CD14-positive monocyte (primary cell): ENCODE results near the gene DHRS7B. TPM values are rescaled to one million over a fixed set of nuclear protein-coding genes. Genes with fewer than 3 reads are reported as not detected.
A peak's percentile ranks its signal among the peaks of the same experiment; 100 is the strongest.

ENCODE experiments used
- DNase-seq, 3 donors: peaks; one replicate each; pipeline ENCODE4 v3.0.0-alpha.2; 2011 to 2022
- H2AFZ ChIP-seq: 2 replicates; pipeline ENCODE4 v1.6.0; 2012; ENCODE audit warnings: mild to moderate bottlenecking, low read depth, low read length, inconsistent platforms; ENCODE audit not compliant: insufficient read depth, poor library complexity, severe bottlenecking
- H3K27ac ChIP-seq, 2 donors: 1 replicate in 1 of 2; 2 replicates in 1 of 2; pipeline ENCODE4 v1.5.1; 2012 to 2013; ENCODE audit warnings: low read length in 2 of 2, control low read depth in 1 of 2, inconsistent platforms in 1 of 2, low read depth in 1 of 2, mild to moderate bottlenecking in 1 of 2
- H3K27me3 ChIP-seq, 2 donors: one replicate each; pipeline versions ENCODE4 v1.6.0 to v1.6.1; 2011 to 2013; ENCODE audit warnings: low read length in 2 of 2; ENCODE audit not compliant: control insufficient read depth in 2 of 2, insufficient read depth in 2 of 2
- H3K36me3 ChIP-seq, 2 donors: replicated peaks in 1 of 2; 1 replicate in 1 of 2; 2 replicates in 1 of 2; pipeline versions ENCODE4 v1.5.1 to v1.6.1; 2012 to 2013; ENCODE audit warnings: low read length in 2 of 2, control low read depth in 1 of 2, inconsistent platforms in 1 of 2, mild to moderate bottlenecking in 1 of 2; ENCODE audit not compliant: insufficient read depth in 2 of 2, control insufficient read depth in 1 of 2
- H3K4me1 ChIP-seq, 2 donors: 1 replicate in 1 of 2; 2 replicates in 1 of 2; pipeline versions ENCODE4 v1.5.1 to v1.6.1; 2012 to 2013; ENCODE audit warnings: low read length in 2 of 2, control low read depth in 1 of 2, inconsistent platforms in 1 of 2, mild to moderate bottlenecking in 1 of 2, moderate library complexity in 1 of 2; ENCODE audit not compliant: insufficient read depth in 2 of 2, control insufficient read depth in 1 of 2
- H3K4me2 ChIP-seq: replicated peaks from 2 replicates; pipeline ENCODE3; 2012; ENCODE audit warnings: low read length, moderate library complexity, mild to moderate bottlenecking; ENCODE audit not compliant: poor library complexity, severe bottlenecking; ENCODE audit errors: extremely low read depth
- H3K4me3 ChIP-seq, 3 experiments: fragments of 200-600 bp in 1 of 3; sonication (generic) in 1 of 3; replicated peaks in 1 of 3; 1 replicate in 2 of 3; 2 replicates in 1 of 3; pipeline ENCODE4 v1.5.1; 2011 to 2013; ENCODE audit warnings: low read length in 3 of 3, mild to moderate bottlenecking in 3 of 3, control low read depth in 2 of 3, low read depth in 2 of 3, inconsistent platforms in 1 of 3, moderate library complexity in 1 of 3
- H3K79me2 ChIP-seq: 2 replicates; pipeline ENCODE4 v1.6.0; 2012; ENCODE audit warnings: mild to moderate bottlenecking, control low read depth, inconsistent platforms, low read length, moderate library complexity; ENCODE audit not compliant: insufficient read depth
- H3K9ac ChIP-seq: 2 replicates; pipeline ENCODE4 v1.6.0; 2017; ENCODE audit warnings: low read length, mild to moderate bottlenecking; ENCODE audit not compliant: insufficient read depth, poor library complexity, severe bottlenecking
- H3K9me3 ChIP-seq, 2 donors: replicated peaks in 1 of 2; 1 replicate in 1 of 2; 2 replicates in 1 of 2; pipeline versions ENCODE4 v1.5.1 to v1.6.1; 2012 to 2013; ENCODE audit warnings: low read length in 2 of 2, control low read depth in 1 of 2; ENCODE audit not compliant: control insufficient read depth in 1 of 2, insufficient read depth in 1 of 2
- H4K20me1 ChIP-seq: 2 replicates; pipeline ENCODE4 v1.6.0; 2012; ENCODE audit warnings: mild to moderate bottlenecking, low read length, control low read depth, moderate library complexity; ENCODE audit not compliant: insufficient read depth
- H3K27ac Mint-ChIP-seq, 7 donors: one replicate each; pipeline ENCODE4 v1.8.0; 2020; ENCODE audit warnings: mild to moderate bottlenecking in 7 of 7, mixed read lengths in 7 of 7, moderate library complexity in 6 of 7, inconsistent platforms in 2 of 7
- H3K27me3 Mint-ChIP-seq, 3 donors: one replicate each; pipeline ENCODE4 v1.8.0; 2021 to 2022; ENCODE audit warnings: low read depth in 3 of 3, mild to moderate bottlenecking in 3 of 3, mixed read lengths in 3 of 3, moderate library complexity in 3 of 3, inconsistent platforms in 1 of 3
- H3K36me3 Mint-ChIP-seq, 2 donors: one replicate each; pipeline ENCODE4 v1.8.0; 2020; ENCODE audit warnings: mixed read lengths in 2 of 2, inconsistent platforms in 1 of 2, mild to moderate bottlenecking in 1 of 2
- H3K4me1 Mint-ChIP-seq: one replicate; pipeline ENCODE4 v1.8.0; 2020; ENCODE audit warnings: mild to moderate bottlenecking, mixed read lengths
- H3K4me3 Mint-ChIP-seq, 2 donors: one replicate each; pipeline ENCODE4 v1.8.0; 2020; ENCODE audit warnings: mild to moderate bottlenecking in 2 of 2, mixed read lengths in 2 of 2, moderate library complexity in 1 of 2
- H3K9me3 Mint-ChIP-seq, 7 donors: one replicate each; pipeline ENCODE4 v1.8.0; 2020 to 2022; ENCODE audit warnings: mixed read lengths in 7 of 7, mild to moderate bottlenecking in 6 of 7, moderate library complexity in 6 of 7, inconsistent platforms in 2 of 7
- WGBS: methylation state at CpG from one replicate; pipeline ENCODE4 v1.1.5; 2013; ENCODE audit warnings: missing lambda C conversion rate; ENCODE audit not compliant: insufficient coverage; 5-methylcytosine and 5-hydroxymethylcytosine counted together
- intact Hi-C, 2 donors: fragments of 100-400 bp; cut with micrococcal nuclease; formaldehyde crosslinking; loops; one replicate each; pipeline versions ENCODE4 v1.15.0 to v1.15.1; 2023
- polyA plus RNA-seq, 3 donors: library from polyadenylated mRNA; depleted of rRNA in 1 of 3; unstranded in 2 of 3; stranded (reverse) in 1 of 3; fragments of 300-500 nt in 2 of 3; fragments of >200 nt in 1 of 3; fragmentation: Illumina TruSeq in 2 of 3; gene quantifications; 1 replicate in 2 of 3; 2 replicates in 1 of 3; pipeline ENCODE4 v1.2.3, GENCODE V29; 2012 to 2021
- TF ChIP-seq, protein P1 (sequence below): fragments of 200-600 bp; IDR thresholded peaks from one replicate; pipeline ENCODE4 v1.8.0; 2022; ENCODE audit warnings: antibody characterized with exemption, mild to moderate bottlenecking

The DHRS7B gene
- polyA plus RNA-seq, 3 donors, result 23.2 to 37.8 (median 33.9) TPM

DNA sequence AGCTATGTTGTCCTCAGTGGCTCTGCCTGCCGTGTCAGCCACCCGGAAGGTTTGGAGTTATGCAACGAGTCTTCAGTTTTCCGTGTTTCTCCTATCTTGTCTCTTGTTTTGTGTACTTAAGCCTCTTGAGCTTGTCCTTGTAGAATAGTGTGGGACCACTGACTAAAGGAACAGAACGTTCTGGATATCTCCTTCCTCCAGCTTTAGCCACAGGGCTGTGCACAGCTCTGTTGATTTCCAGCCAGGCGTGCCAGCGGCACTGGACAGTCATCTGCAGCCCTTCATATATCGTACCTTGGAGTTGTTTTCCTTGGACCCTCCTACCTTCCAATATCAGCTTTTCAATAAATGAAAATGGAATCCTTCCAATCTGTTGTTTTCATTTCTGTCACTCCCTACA lies 47.4 kb downstream of the DHRS7B start:
- TF ChIP-seq, protein P1, sequence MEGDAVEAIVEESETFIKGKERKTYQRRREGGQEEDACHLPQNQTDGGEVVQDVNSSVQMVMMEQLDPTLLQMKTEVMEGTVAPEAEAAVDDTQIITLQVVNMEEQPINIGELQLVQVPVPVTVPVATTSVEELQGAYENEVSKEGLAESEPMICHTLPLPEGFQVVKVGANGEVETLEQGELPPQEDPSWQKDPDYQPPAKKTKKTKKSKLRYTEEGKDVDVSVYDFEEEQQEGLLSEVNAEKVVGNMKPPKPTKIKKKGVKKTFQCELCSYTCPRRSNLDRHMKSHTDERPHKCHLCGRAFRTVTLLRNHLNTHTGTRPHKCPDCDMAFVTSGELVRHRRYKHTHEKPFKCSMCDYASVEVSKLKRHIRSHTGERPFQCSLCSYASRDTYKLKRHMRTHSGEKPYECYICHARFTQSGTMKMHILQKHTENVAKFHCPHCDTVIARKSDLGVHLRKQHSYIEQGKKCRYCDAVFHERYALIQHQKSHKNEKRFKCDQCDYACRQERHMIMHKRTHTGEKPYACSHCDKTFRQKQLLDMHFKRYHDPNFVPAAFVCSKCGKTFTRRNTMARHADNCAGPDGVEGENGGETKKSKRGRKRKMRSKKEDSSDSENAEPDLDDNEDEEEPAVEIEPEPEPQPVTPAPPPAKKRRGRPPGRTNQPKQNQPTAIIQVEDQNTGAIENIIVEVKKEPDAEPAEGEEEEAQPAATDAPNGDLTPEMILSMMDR, result no peak
- H3K27ac Mint-ChIP-seq, result no peak overlapping the region
- Histone ChIP-seq H3K4me1 (peaks cover 23% of the 10 kb centered on the region in 2 donors), H3K27me3 (no peaks in the 10 kb centered on the region), H3K27ac (peak overlapping the region in 1 of 2 donors; percentile 4), H3K36me3 (peaks cover 49 to 60% of the 10 kb centered on the region in 2 donors), H4K20me1 (no peaks in the 10 kb centered on the region), H3K9ac (no peak overlapping the region), H3K4me2 (no peak overlapping the region), H3K4me3 (no peak overlapping the region), H2AFZ (no peak overlapping the region), H3K9me3 (no peaks in the 10 kb centered on the region), H3K79me2 (peaks cover 21% of the 10 kb centered on the region)
- no peaks in the 10 kb centered on the region for H3K9me3 Mint-ChIP-seq
- no peak overlapping the region for H3K4me3 Mint-ChIP-seq
- H3K27me3 Mint-ChIP-seq, result peaks cover 0 to 3% (median 0%) of the 10 kb centered on the region in 3 donors
- 97% methylated on average over 8 of the region's 8 CpGs for WGBS
- peaks cover 49 to 76% of the 10 kb centered on the region in 2 donors for H3K36me3 Mint-ChIP-seq
- H3K4me1 Mint-ChIP-seq, result peaks cover 35% of the 10 kb centered on the region
- intact Hi-C loops, result loop anchor here in 1 of 2 donors (10.0 kb wide), 1 partner anchor 49 kb away; the partner anchor contains the start of gene DHRS7B
- no peak for DNase-seq

- H2AFZ ChIP-seq, result no peak overlapping the region
- peaks cover 49 to 65% of the 10 kb centered on the region in 2 donors for H3K36me3 ChIP-seq
- H3K27ac Mint-ChIP-seq, result peak overlapping the region in 2 of 7 donors; percentile 36 to 43
- peaks cover 16% of the 10 kb centered on the region for H3K79me2 ChIP-seq
- no peak for DNase-seq
- H3K27me3 Mint-ChIP-seq, result peaks cover 0 to 3% (median 0%) of the 10 kb centered on the region in 3 donors
- peaks cover 23% of the 10 kb centered on the region in 2 donors for H3K4me1 ChIP-seq
- H3K27ac ChIP-seq, result peak overlapping the region in 1 of 2 donors; percentile 4
- H3K4me2 ChIP-seq, result no peak overlapping the region
- no peaks in the 10 kb centered on the region for H3K9me3 ChIP-seq
- no peak overlapping the region for H3K4me3 Mint-ChIP-seq
- H3K27me3 ChIP-seq, result no peaks in the 10 kb centered on the region
- TF ChIP-seq, protein P1, result no peak
- no peak overlapping the region for H3K4me3 ChIP-seq
- no peaks in the 10 kb centered on the region for H4K20me1 ChIP-seq
- WGBS, result 100% methylated on average over 1 of the region's 7 CpGs
- H3K36me3 Mint-ChIP-seq, result peaks cover 52 to 81% of the 10 kb centered on the region in 2 donors
- no peak overlapping the region for H3K9ac ChIP-seq
- H3K4me1 Mint-ChIP-seq, result peaks cover 35% of the 10 kb centered on the region
- intact Hi-C loops, result loop anchor here in 1 of 2 donors (10.0 kb wide), 1 partner anchor 50 kb away; the partner anchor contains the start of gene DHRS7B
- H3K9me3 Mint-ChIP-seq, result no peaks in the 10 kb centered on the region
These were observed 47.9 kb downstream of the DHRS7B start for GRCh38 chr17:21174713-21175112.
